ENCODE data around the gene FAM216B.

- no peak for TF ChIP-seq ZBTB38 (CRISPR knock-in tag; IDR thresholded peaks at IDR 0.05)
- no peak for TF ChIP-seq ZNF367 (CRISPR knock-in tag; IDR thresholded peaks at IDR 0.05; ENCODE audit: borderline replicate concordance)
- no peak for TF ChIP-seq KDM5B (CRISPR knock-in tag; IDR thresholded peaks at IDR 0.05; ENCODE audit: borderline replicate concordance)
Observed at GRCh38 chr13:42820451-42820850, 39.1 kb downstream of the FAM216B start.

Measured in HepG2 (cell line).